ENCODE data around the gene DPYSL3.

The DPYSL3 gene

GRCh38 chr5:147512659-147513379 lies 3.0 kb upstream of the DPYSL3 start:
- no peak for DNase-seq

GRCh38 chr5:147510885-147511284 lies 1.0 kb upstream of the DPYSL3 start:
- DNase-seq, result no peak

- no peak for DNase-seq
Measured at GRCh38 chr5:147509041-147509709, 693 bp downstream of the DPYSL3 start.

- DNase-seq, result no peak
Measured at GRCh38 chr5:147508711-147509040, 1.2 kb downstream of the DPYSL3 start.

GRCh38 chr5:147507480-147508126 lies 2.3 kb downstream of the DPYSL3 start:
- DNase-seq, result no peak

- no peak for DNase-seq
Measured at GRCh38 chr5:147504535-147504934, 5.3 kb downstream of the DPYSL3 start.

GRCh38 chr5:147504011-147504410 lies 5.9 kb downstream of the DPYSL3 start:
- DNase-seq, result no peak

- no peak for DNase-seq
Measured at GRCh38 chr5:147490989-147491388, 18.9 kb downstream of the DPYSL3 start.

- DNase-seq, result no peak
Measured at GRCh38 chr5:147487031-147487750, 22.7 kb downstream of the DPYSL3 start.

- no peak for DNase-seq
Measured at GRCh38 chr5:147485814-147486213, 24.1 kb downstream of the DPYSL3 start.

- no peak for DNase-seq
Measured at GRCh38 chr5:147485046-147485445, 24.8 kb downstream of the DPYSL3 start.

GRCh38 chr5:147484708-147485020 lies 25.2 kb downstream of the DPYSL3 start:
- DNase-seq, result no peak

GRCh38 chr5:147483961-147484707 lies 25.7 kb downstream of the DPYSL3 start:
- DNase-seq, result peak in 1 of 2 donors; percentile 7

GRCh38 chr5:147483188-147483790 lies 26.6 kb downstream of the DPYSL3 start:
- DNase-seq, result no peak

GRCh38 chr5:147482706-147483180 lies 27.1 kb downstream of the DPYSL3 start:
- DNase-seq, result no peak

- DNase-seq, result peak in 1 of 2 donors; percentile 23
Measured at GRCh38 chr5:147481874-147482705, 27.8 kb downstream of the DPYSL3 start.

- peak in 1 of 2 donors; percentile 29 for DNase-seq
Measured at GRCh38 chr5:147481376-147481775, 28.5 kb downstream of the DPYSL3 start.

GRCh38 chr5:147479949-147480348 lies 29.9 kb downstream of the DPYSL3 start:
- no peak for DNase-seq

GRCh38 chr5:147479444-147479843 lies 30.4 kb downstream of the DPYSL3 start:
- no peak for DNase-seq

GRCh38 chr5:147474140-147474539 lies 35.7 kb downstream of the DPYSL3 start:
- no peak for DNase-seq
